ENCODE measurements around the gene ASRGL1. TPM values are rescaled to one million over a fixed set of nuclear protein-coding genes. Genes with fewer than 3 reads are reported as not detected.
"Not testable (repeated sequence)": the region's sequence is repeated elsewhere in the genome, so short reads cannot be mapped to it uniquely, and the experiment has no call there.

ASRGL1 gene
- total RNA-seq, 1 experiment from 2014 or later, result 31.1 TPM

DNA sequence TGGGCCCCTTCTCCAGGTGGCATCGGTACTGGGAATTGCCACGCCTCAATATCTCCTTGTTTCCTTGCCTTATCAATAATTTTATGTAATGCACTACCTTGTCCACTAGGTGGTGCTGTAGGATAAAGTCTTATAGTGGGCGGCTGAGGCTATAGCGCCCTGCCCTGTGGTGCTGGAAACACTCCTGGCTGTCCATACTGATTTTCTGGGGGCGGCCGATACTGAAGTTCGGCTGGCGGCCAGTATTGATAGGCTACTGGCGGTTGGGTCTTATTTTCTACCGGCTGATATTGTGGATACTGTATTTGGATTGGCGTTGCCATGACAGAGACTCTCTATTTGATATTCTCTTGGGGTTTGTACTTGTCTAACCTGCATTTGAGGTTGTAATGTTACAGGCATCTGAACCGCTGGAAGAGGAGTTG, 43.6 kb downstream of the ASRGL1 start:
- H2BK12ac ChIP-seq (ENCODE audit: insufficient read length, low read depth, low read length); H3K9me3 ChIP-seq (ENCODE audit: control insufficient read depth, low read depth, low read length); H4K5ac ChIP-seq (ENCODE audit: insufficient read length, low read depth, low read length); H2AFZ ChIP-seq (ENCODE audit: low read length); H3K36me3 Mint-ChIP-seq (ENCODE audit: insufficient read depth in 1 of 3, low read depth in 3 of 3); H3K18ac ChIP-seq (ENCODE audit: insufficient read length, low read depth, low read length); H3K23ac ChIP-seq (ENCODE audit: insufficient read length, low read depth, low read length); H3K9ac ChIP-seq (ENCODE audit: extremely low read depth, insufficient read length, low read length); H3K27me3 Mint-ChIP-seq (ENCODE audit: low read depth); H2BK15ac ChIP-seq (ENCODE audit: low read depth, low read length); H3K27ac ChIP-seq (ENCODE audit: insufficient read length, low read depth, low read length); H4K91ac ChIP-seq (ENCODE audit: insufficient read length, low read depth, low read length); H2BK20ac ChIP-seq (ENCODE audit: low read depth, low read length, poor library complexity, severe bottlenecking); H3K9me3 Mint-ChIP-seq; H3K27ac Mint-ChIP-seq; H3K4ac ChIP-seq (ENCODE audit: low read depth, low read length); H3K14ac ChIP-seq (ENCODE audit: insufficient read depth, low read length); H3K79me1 ChIP-seq (ENCODE audit: insufficient read depth, low read depth, low read length, poor library complexity, severe bottlenecking); H3K56ac ChIP-seq (ENCODE audit: insufficient read length, low read depth, low read length); H3K4me2 ChIP-seq (ENCODE audit: insufficient read depth, insufficient read length, low read length); H3K79me2 ChIP-seq (ENCODE audit: insufficient read depth, low read length); H3K4me3 Mint-ChIP-seq; H2BK5ac ChIP-seq (ENCODE audit: insufficient read length, low read length); H3K4me1 ChIP-seq (ENCODE audit: insufficient read depth, low read length); H2BK120ac ChIP-seq (ENCODE audit: low read depth, low read length, poor library complexity, severe bottlenecking); H3K23me2 ChIP-seq (ENCODE audit: insufficient read length, low read depth, low read length, poor library complexity, severe bottlenecking); H3K27me3 ChIP-seq (ENCODE audit: insufficient read depth, low read length); H4K8ac ChIP-seq (replicated peaks; ENCODE audit: insufficient read length, low read depth, low read length); H2AK5ac ChIP-seq (ENCODE audit: insufficient read length, low read length); H3T11ph ChIP-seq (ENCODE audit: low read length); H4K20me1 ChIP-seq (ENCODE audit: control insufficient read depth, insufficient read depth, insufficient read length): not testable (repeated sequence)
- peaks cover 14 to 16% of the 10 kb centered on the region in 2 experiments for H3K4me1 Mint-ChIP-seq
- TF ChIP-seq, protein P1, sequence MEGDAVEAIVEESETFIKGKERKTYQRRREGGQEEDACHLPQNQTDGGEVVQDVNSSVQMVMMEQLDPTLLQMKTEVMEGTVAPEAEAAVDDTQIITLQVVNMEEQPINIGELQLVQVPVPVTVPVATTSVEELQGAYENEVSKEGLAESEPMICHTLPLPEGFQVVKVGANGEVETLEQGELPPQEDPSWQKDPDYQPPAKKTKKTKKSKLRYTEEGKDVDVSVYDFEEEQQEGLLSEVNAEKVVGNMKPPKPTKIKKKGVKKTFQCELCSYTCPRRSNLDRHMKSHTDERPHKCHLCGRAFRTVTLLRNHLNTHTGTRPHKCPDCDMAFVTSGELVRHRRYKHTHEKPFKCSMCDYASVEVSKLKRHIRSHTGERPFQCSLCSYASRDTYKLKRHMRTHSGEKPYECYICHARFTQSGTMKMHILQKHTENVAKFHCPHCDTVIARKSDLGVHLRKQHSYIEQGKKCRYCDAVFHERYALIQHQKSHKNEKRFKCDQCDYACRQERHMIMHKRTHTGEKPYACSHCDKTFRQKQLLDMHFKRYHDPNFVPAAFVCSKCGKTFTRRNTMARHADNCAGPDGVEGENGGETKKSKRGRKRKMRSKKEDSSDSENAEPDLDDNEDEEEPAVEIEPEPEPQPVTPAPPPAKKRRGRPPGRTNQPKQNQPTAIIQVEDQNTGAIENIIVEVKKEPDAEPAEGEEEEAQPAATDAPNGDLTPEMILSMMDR (conservative IDR thresholded peaks at IDR 0.05), result peak; percentile 89
- no CpG with 5 or more reads among the region's 12 CpGs for WGBS (ENCODE audit: extremely low coverage, insufficient read length, low lambda C conversion rate)
- DNase-seq, result peak; percentile 67
